GM23338 (cell line): ENCODE measurements around the gene THSD4. TPM values are rescaled to one million over a fixed set of nuclear protein-coding genes. Genes with fewer than 3 reads are reported as not detected.

Experiments used
- ATAC-seq: fragments of 200-7000 bp; cut with Tn5 transposase; 3 replicates; pipeline ENCODE4 v1.9.1; 2020
- DNase-seq: peaks from one replicate; pipeline ENCODE4 v3.0.0-alpha.2; 2015; ENCODE audit warnings: low spot score
- H2AFZ ChIP-seq: fragments of 200-600 bp; sonication (generic); 2 replicates; pipeline ENCODE4 v1.8.0; 2016; ENCODE audit warnings: antibody characterized with exemption, mild to moderate bottlenecking, moderate library complexity
- H3F3A ChIP-seq: fragments of 200-600 bp; sonication (generic); replicated peaks from 2 replicates; pipeline ENCODE4 v1.8.0; 2017; ENCODE audit warnings: antibody characterized with exemption, mixed run types, low read depth
- H3K27ac ChIP-seq: fragments of 200-600 bp; sonication (generic); 2 replicates; pipeline ENCODE4 v1.6.1; 2016; ENCODE audit warnings: low read depth
- H3K27me3 ChIP-seq: fragments of 200-600 bp; sonication (generic); 2 replicates; pipeline ENCODE4 v1.8.0; 2016; ENCODE audit warnings: mild to moderate bottlenecking, mixed run types, moderate library complexity; ENCODE audit not compliant: insufficient read depth
- H3K36me3 ChIP-seq: fragments of 200-600 bp; sonication (generic); 2 replicates; pipeline ENCODE4 v1.8.0; 2016; ENCODE audit warnings: mild to moderate bottlenecking; ENCODE audit not compliant: insufficient read depth
- H3K4me1 ChIP-seq: fragments of 200-600 bp; sonication (generic); 2 replicates; pipeline ENCODE4 v1.8.0; 2016; ENCODE audit warnings: mild to moderate bottlenecking, moderate library complexity; ENCODE audit not compliant: insufficient read depth
- H3K4me2 ChIP-seq: fragments of 200-600 bp; sonication (generic); 2 replicates; pipeline ENCODE4 v1.7.1; 2017; ENCODE audit warnings: mixed run types
- H3K4me3 ChIP-seq: fragments of 200-600 bp; sonication (generic); 2 replicates; pipeline ENCODE4 v1.6.1; 2016; ENCODE audit warnings: mixed run types
- H3K79me2 ChIP-seq: fragments of 200-600 bp; sonication (generic); replicated peaks from 2 replicates; pipeline ENCODE4 v1.8.0; 2017; ENCODE audit warnings: mild to moderate bottlenecking; ENCODE audit not compliant: insufficient read depth
- H3K9me2 ChIP-seq: fragments of 200-600 bp; sonication (generic); 2 replicates; pipeline ENCODE4 v1.8.0; 2017; ENCODE audit not compliant: insufficient read depth
- H4K20me1 ChIP-seq: fragments of 200-600 bp; sonication (generic); replicated peaks from 2 replicates; pipeline ENCODE4 v1.8.0; 2017; ENCODE audit warnings: mild to moderate bottlenecking; ENCODE audit not compliant: insufficient read depth
- H3K27ac Mint-ChIP-seq: 2 replicates; pipeline ENCODE4 v1.8.0; 2020; ENCODE audit warnings: inconsistent platforms, mild to moderate bottlenecking, moderate library complexity, mixed read lengths
- H3K27me3 Mint-ChIP-seq: 3 replicates; pipeline ENCODE4 v1.8.0; 2022; ENCODE audit warnings: low read depth, mild to moderate bottlenecking, moderate library complexity, mixed read lengths, inconsistent platforms; ENCODE audit not compliant: insufficient read depth, poor library complexity
- H3K36me3 Mint-ChIP-seq: 3 replicates; pipeline ENCODE4 v1.8.0; 2021; ENCODE audit warnings: low read depth, mild to moderate bottlenecking, inconsistent platforms, moderate library complexity, mixed read lengths
- H3K4me1 Mint-ChIP-seq: 3 replicates; pipeline ENCODE4 v1.8.0; 2020; ENCODE audit warnings: mild to moderate bottlenecking, inconsistent platforms, mixed read lengths
- H3K4me3 Mint-ChIP-seq: 3 replicates; pipeline ENCODE4 v1.8.0; 2021; ENCODE audit warnings: moderate library complexity, mild to moderate bottlenecking, inconsistent platforms, mixed read lengths
- H3K9me3 Mint-ChIP-seq: 3 replicates; pipeline ENCODE4 v1.8.0; 2020; ENCODE audit warnings: moderate library complexity, mild to moderate bottlenecking, inconsistent platforms, mixed read lengths
- CREB1 ChIP-seq: fragments of 250-450 bp; sonication (Bioruptor Pico); IDR thresholded peaks from 2 replicates; pipeline ENCODE4 v1.5.0; 2020; ENCODE audit warnings: low read depth, mild to moderate bottlenecking, moderate library complexity
- EZH2 ChIP-seq: fragments of 200-600 bp; sonication (generic); IDR thresholded peaks from one replicate; pipeline ENCODE4 v1.8.0; 2017; ENCODE audit warnings: antibody characterized with exemption, mild to moderate bottlenecking, low read depth; ENCODE audit not compliant: unreplicated experiment
- JUNB ChIP-seq: IDR thresholded peaks from one replicate; pipeline ENCODE4 v1.6.1; 2016; ENCODE audit warnings: antibody characterized with exemption; ENCODE audit not compliant: unreplicated experiment
- NANOG ChIP-seq: IDR thresholded peaks from 2 replicates; pipeline ENCODE4 v1.6.1; 2016; ENCODE audit warnings: antibody characterized with exemption, borderline replicate concordance
- POLR2AphosphoS5 ChIP-seq: IDR thresholded peaks from 2 replicates; pipeline ENCODE4 v1.6.1; 2016; ENCODE audit warnings: antibody characterized with exemption, low read depth
- STAT1 ChIP-seq: IDR thresholded peaks from one replicate; pipeline ENCODE4 v1.6.1; 2016; ENCODE audit warnings: antibody characterized with exemption; ENCODE audit not compliant: unreplicated experiment
- ZNF114 ChIP-seq: fragments of 250-450 bp; sonication (Bioruptor Pico); IDR thresholded peaks from 2 replicates; pipeline ENCODE4 v1.5.0; 2020; ENCODE audit warnings: mild to moderate bottlenecking, moderate library complexity
- polyA plus RNA-seq: library from polyadenylated mRNA; unstranded; fragments of >200 nt; fragmentation: Nextera tagmentation; extraction: Ambion mirVana; gene quantifications from 2 replicates; pipeline ENCODE4 v1.2.1, GENCODE V29; 2016
- total RNA-seq: library from RNA; depleted of rRNA; stranded (reverse); fragments of >200 nt; shearing (Covaris generic); gene quantifications from 2 replicates; pipeline ENCODE4 v1.2.3, GENCODE V29; 2014
- TF ChIP-seq, protein P1 (sequence below): IDR thresholded peaks from 2 replicates; pipeline ENCODE4 v1.6.1; 2016; ENCODE audit warnings: antibody characterized with exemption
- TF ChIP-seq, protein P2 (sequence below), 2 experiments: fragments of 200-600 bp in 1 of 2; sonication (generic) in 1 of 2; conservative IDR thresholded peaks; 2 replicates each; pipeline versions ENCODE4 v1.5.1 to v1.6.1; 2016 to 2017; ENCODE audit warnings: antibody characterized with exemption in 2 of 2, low read depth in 2 of 2, mild to moderate bottlenecking in 2 of 2, moderate library complexity in 1 of 2
- TF ChIP-seq, protein P3 (sequence below): fragments of 250-450 bp; sonication (Bioruptor Pico); IDR thresholded peaks from 2 replicates; pipeline ENCODE4 v1.5.0; 2020; ENCODE audit warnings: mild to moderate bottlenecking, moderate library complexity

Gene THSD4
- total and polyA plus RNA-seq, 2 experiments from 2014 or later: 2.0 to 7.4 TPM

DNA sequence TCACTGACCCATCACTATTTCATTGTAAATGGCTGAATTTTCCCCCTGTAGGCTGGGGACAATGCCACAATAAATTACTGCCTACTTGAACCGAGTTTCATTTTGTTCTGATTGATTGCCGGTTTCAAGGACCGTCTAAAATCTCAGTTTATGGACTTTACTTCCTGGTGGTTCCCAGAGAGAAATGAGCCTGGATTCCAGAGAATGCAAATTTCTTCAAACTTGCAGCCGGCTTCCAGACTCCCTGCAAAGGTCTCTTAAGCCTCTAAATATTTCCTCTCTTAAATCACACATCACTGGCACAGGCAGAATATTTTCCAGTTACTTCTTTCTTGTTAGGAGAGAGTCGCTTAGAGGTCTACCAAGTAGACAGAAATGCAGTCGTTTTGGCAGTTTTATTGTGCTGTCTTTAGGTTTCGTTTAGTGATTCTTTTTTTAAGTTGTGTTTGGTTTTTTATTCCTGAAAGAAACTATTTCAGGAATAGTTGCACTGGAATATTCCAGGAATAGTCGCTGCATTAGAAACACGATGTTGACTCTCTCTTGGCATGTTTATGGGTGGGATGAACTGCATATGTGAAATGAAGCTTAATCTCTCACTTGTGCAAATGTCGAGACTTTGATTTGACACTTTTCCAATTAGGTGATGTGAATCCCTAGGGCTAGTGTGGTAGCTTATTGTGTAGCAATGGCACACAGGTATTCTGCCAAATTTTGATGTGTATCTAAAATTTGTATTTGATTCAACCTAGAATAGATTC, 411.0 kb downstream of the THSD4 start:
- TF ChIP-seq EZH2 (no peak), CREB1 (no peak), ZNF114 (CRISPR knock-in tag) (no peak), STAT1 (no peak)
- H3K4me1 ChIP-seq: 0 out of 2 replicates have a peak, but pooled peaks cover 3% of the 10 kb centered on the region
- H2AFZ ChIP-seq: no peak overlapping the region
- ATAC-seq (no peak), DNase-seq (peak; percentile 33)
- Mint-ChIP-seq H3K9me3 (no peaks in the 10 kb centered on the region), H3K4me3 (no peak overlapping the region), H3K36me3 (no peaks in the 10 kb centered on the region), H3K4me1 (peaks cover 11% of the 10 kb centered on the region; the same call in 2 of the 3 replicates), H3K27me3 (no peaks in the 10 kb centered on the region), H3K27ac (peak overlapping the region; percentile 49; the same call in 1 of the 2 replicates)
- no peaks in the 10 kb centered on the region for H3K36me3 ChIP-seq
- H4K20me1 ChIP-seq: no peaks in the 10 kb centered on the region
- no peaks in the 10 kb centered on the region for H3K27me3 ChIP-seq
- no peak overlapping the region for H3K4me3 ChIP-seq
- no peaks in the 10 kb centered on the region for H3K79me2 ChIP-seq
- H3K27ac ChIP-seq: no peak overlapping the region
- H3K4me2 ChIP-seq: no peak overlapping the region
- no peaks in the 10 kb centered on the region for H3K9me2 ChIP-seq
- H3F3A ChIP-seq: no peaks in the 10 kb centered on the region

DNA sequence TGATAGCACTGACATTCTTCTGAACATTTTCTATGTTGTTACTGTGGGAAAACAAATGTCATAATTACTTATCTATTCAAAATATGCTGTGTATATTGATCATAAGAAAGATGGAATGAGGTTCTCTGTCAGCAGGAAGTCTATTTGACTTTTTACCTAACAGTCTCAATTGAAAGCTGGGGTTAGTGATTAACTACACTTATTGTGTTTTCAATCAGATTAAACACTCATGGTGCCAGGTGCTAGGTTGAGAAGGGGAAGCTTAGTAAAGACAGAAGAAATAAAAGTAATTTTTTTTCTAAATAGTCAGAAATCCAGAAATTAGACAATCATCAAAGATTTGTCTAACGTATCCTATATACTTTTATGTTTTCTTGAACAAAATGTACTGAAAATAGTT, 414.1 kb downstream of the THSD4 start:
- H3K27me3 Mint-ChIP-seq: no peaks in the 10 kb centered on the region
- peaks cover 11% of the 10 kb centered on the region; the same call in 2 of the 3 replicates for H3K4me1 Mint-ChIP-seq
- no peak for ATAC-seq
- Histone ChIP-seq H3K9me2 (no peaks in the 10 kb centered on the region), H3K27ac (no peak overlapping the region), H3K27me3 (no peaks in the 10 kb centered on the region), H2AFZ (no peak overlapping the region), H3K36me3 (no peaks in the 10 kb centered on the region), H3F3A (no peaks in the 10 kb centered on the region), H3K79me2 (no peaks in the 10 kb centered on the region), H4K20me1 (no peaks in the 10 kb centered on the region), H3K4me1 (0 out of 2 replicates have a peak, but pooled peaks cover 3% of the 10 kb centered on the region), H3K4me2 (no peak overlapping the region), H3K4me3 (no peak overlapping the region)
- H3K9me3 Mint-ChIP-seq: no peaks in the 10 kb centered on the region
- no peak overlapping the region for H3K27ac Mint-ChIP-seq
- no peaks in the 10 kb centered on the region for H3K36me3 Mint-ChIP-seq
- no peak overlapping the region for H3K4me3 Mint-ChIP-seq
- TF ChIP-seq POLR2AphosphoS5: no peak
- TF ChIP-seq JUNB: no peak
- TF ChIP-seq, protein P1, sequence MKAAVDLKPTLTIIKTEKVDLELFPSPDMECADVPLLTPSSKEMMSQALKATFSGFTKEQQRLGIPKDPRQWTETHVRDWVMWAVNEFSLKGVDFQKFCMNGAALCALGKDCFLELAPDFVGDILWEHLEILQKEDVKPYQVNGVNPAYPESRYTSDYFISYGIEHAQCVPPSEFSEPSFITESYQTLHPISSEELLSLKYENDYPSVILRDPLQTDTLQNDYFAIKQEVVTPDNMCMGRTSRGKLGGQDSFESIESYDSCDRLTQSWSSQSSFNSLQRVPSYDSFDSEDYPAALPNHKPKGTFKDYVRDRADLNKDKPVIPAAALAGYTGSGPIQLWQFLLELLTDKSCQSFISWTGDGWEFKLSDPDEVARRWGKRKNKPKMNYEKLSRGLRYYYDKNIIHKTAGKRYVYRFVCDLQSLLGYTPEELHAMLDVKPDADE: no peak
- TF ChIP-seq, protein P2, sequence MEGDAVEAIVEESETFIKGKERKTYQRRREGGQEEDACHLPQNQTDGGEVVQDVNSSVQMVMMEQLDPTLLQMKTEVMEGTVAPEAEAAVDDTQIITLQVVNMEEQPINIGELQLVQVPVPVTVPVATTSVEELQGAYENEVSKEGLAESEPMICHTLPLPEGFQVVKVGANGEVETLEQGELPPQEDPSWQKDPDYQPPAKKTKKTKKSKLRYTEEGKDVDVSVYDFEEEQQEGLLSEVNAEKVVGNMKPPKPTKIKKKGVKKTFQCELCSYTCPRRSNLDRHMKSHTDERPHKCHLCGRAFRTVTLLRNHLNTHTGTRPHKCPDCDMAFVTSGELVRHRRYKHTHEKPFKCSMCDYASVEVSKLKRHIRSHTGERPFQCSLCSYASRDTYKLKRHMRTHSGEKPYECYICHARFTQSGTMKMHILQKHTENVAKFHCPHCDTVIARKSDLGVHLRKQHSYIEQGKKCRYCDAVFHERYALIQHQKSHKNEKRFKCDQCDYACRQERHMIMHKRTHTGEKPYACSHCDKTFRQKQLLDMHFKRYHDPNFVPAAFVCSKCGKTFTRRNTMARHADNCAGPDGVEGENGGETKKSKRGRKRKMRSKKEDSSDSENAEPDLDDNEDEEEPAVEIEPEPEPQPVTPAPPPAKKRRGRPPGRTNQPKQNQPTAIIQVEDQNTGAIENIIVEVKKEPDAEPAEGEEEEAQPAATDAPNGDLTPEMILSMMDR (conservative IDR thresholded peaks at IDR 0.05; ENCODE audit: low read depth in 2 of 2): no peak
- no peak for TF ChIP-seq STAT1
- TF ChIP-seq CREB1: no peak
- TF ChIP-seq, protein P3, sequence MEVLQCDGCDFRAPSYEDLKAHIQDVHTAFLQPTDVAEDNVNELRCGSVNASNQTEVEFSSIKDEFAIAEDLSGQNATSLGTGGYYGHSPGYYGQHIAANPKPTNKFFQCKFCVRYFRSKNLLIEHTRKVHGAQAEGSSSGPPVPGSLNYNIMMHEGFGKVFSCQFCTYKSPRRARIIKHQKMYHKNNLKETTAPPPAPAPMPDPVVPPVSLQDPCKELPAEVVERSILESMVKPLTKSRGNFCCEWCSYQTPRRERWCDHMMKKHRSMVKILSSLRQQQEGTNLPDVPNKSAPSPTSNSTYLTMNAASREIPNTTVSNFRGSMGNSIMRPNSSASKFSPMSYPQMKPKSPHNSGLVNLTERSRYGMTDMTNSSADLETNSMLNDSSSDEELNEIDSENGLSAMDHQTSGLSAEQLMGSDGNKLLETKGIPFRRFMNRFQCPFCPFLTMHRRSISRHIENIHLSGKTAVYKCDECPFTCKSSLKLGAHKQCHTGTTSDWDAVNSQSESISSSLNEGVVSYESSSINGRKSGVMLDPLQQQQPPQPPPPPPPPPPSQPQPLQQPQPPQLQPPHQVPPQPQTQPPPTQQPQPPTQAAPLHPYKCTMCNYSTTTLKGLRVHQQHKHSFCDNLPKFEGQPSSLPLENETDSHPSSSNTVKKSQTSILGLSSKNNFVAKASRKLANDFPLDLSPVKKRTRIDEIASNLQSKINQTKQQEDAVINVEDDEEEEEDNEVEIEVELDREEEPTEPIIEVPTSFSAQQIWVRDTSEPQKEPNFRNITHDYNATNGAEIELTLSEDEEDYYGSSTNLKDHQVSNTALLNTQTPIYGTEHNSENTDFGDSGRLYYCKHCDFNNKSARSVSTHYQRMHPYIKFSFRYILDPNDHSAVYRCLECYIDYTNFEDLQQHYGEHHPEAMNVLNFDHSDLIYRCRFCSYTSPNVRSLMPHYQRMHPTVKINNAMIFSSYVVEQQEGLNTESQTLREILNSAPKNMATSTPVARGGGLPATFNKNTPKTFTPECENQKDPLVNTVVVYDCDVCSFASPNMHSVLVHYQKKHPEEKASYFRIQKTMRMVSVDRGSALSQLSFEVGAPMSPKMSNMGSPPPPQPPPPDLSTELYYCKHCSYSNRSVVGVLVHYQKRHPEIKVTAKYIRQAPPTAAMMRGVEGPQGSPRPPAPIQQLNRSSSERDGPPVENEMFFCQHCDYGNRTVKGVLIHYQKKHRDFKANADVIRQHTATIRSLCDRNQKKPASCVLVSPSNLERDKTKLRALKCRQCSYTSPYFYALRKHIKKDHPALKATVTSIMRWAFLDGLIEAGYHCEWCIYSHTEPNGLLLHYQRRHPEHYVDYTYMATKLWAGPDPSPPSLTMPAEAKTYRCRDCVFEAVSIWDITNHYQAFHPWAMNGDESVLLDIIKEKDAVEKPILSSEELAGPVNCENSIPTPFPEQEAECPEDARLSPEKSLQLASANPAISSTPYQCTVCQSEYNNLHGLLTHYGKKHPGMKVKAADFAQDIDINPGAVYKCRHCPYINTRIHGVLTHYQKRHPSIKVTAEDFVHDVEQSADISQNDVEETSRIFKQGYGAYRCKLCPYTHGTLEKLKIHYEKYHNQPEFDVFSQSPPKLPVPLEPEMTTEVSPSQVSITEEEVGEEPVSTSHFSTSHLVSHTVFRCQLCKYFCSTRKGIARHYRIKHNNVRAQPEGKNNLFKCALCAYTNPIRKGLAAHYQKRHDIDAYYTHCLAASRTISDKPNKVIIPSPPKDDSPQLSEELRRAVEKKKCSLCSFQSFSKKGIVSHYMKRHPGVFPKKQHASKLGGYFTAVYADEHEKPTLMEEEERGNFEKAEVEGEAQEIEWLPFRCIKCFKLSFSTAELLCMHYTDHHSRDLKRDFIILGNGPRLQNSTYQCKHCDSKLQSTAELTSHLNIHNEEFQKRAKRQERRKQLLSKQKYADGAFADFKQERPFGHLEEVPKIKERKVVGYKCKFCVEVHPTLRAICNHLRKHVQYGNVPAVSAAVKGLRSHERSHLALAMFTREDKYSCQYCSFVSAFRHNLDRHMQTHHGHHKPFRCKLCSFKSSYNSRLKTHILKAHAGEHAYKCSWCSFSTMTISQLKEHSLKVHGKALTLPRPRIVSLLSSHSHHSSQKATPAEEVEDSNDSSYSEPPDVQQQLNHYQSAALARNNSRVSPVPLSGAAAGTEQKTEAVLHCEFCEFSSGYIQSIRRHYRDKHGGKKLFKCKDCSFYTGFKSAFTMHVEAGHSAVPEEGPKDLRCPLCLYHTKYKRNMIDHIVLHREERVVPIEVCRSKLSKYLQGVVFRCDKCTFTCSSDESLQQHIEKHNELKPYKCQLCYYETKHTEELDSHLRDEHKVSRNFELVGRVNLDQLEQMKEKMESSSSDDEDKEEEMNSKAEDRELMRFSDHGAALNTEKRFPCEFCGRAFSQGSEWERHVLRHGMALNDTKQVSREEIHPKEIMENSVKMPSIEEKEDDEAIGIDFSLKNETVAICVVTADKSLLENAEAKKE: no peak
- TF ChIP-seq NANOG: no peak
- DNase-seq: no peak
